GM19328 (cell line): ENCODE data around the gene NTRK1.

Experiments used
- ATAC-seq: cut with Tn5 transposase; IDR thresholded peaks from one replicate; pipeline ENCODE4 v1.9.1; 2021; ENCODE audit warnings: mild to moderate bottlenecking, moderate library complexity; ENCODE audit not compliant: unreplicated experiment

The NTRK1 gene

DNA sequence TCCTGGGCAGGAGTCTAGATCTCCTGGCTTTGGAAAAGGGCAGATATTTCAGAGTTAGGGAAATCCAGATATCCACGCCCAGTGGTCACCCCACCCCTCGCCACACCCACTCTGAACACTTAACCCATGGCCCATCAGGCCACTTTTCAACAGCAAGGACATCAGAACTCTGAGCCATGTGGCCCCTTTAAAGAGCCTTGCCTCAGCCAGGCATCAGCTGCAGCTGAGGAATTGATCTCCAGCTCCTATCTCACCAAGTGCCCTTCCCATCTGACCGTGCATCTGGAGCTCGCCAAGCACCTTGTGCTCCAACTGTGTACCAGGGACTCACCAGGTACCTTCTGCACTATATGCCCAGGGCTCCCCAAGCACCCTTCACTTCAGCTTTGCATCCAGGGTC, 23.8 kb upstream of the NTRK1 start:
- ATAC-seq = no peak

DNA sequence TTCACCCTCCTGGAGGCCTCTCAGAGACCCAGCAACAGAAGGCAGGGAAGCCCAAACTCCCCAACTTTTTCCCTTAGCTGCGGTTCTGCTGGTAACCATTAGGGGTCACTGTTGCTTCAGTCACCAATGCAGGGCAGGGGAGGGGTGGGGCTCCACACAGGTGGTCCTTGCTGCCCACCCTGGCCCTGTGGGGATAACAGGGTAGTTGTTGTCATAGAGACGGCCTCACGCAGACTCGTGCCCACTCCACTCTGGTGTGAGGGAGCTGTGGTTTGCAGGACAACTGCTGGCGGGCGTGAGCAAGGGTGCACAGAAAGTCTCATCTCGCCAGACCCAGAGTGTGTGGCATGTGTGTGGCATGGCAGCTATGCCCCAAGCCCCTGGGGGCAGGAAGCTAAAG, 21.7 kb upstream of the NTRK1 start:
- no peak for ATAC-seq

DNA sequence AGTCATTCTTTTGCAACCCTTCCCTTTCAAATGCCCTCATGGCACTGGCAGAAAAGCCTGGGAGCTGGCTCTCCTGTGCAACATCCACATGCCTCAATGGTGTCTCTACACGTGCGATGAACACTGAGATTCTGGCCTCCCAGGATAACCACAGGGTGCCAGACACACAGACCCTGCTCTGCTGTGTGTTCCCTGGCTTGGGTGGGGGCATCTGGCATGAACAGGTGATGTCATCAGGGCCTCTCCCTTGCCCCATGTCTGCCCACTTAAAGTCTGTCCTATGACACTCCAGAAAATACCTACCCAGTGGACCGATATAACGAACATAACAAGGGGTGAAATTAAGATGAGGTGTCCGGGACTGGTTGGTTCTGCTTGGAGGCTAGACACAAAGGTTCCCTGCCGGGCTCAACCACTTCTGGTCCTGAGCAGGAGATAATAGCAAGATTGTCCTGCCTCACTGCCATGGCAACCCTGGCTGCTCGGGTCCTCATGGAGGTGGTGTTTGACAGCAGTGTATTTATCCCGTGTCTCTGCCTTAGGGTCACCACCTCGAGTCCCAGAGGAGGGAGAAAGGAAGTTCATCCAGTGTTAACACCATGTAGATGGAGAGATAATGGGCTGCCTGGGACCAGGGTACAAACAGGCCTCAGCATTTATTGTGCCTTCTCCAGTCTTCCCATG, 21.1 kb upstream of the NTRK1 start:
- ATAC-seq = no peak

DNA sequence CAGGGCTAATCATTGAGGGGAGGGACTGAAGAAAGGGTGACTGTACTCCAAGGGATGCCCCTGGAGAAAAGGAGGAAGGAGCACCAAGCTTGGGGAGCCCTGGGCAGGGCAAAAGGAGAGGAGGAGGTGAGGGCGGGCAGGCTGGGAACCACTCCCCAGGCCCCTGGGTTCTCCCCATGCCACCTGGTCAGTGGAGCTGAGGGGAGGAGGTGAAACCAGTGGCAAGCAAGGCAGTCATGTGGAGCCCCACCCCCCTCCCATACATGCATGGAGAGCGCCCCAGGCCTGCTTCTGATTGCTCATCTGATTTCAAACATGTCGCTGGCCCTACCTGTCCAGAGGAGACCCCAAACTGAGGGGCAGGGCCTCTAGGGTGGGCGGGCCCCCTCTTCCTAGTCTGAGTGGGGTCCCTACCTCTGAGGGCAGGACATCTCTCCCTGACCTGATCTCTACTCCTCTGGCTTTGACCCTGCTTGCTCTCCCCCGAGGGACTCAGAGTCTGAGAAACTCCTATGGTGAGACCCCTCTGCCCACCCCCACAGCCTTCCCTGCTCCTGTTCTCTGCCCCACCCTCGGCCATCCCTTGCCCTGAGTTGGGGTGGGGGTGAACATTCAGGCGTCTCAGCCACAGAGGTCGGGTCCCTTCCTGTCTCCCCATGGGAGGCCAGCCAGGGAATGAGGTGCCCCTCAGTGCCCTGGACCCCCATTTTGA, 20.3 kb upstream of the NTRK1 start:
- no peak for ATAC-seq

DNA sequence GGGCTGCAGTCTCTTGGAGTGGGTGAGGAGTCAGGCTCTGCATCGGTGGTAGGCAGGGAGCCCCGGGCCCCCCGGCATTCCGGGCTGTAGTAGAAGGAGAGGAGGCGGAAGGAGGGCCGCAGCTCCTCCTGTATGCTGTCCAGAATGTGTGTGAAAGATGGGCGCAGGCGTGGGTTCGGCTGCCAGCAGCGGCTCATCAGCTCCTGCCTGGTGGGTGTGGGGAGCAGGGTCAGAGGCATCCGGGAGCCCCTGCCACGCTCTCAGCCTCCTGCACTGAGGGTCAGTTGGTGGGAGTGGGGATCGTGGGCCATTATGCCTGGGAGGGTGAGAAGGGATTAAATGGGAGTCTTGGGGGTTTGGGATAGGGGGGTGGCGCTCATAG, 19.8 kb upstream of the NTRK1 start:
- no peak for ATAC-seq

DNA sequence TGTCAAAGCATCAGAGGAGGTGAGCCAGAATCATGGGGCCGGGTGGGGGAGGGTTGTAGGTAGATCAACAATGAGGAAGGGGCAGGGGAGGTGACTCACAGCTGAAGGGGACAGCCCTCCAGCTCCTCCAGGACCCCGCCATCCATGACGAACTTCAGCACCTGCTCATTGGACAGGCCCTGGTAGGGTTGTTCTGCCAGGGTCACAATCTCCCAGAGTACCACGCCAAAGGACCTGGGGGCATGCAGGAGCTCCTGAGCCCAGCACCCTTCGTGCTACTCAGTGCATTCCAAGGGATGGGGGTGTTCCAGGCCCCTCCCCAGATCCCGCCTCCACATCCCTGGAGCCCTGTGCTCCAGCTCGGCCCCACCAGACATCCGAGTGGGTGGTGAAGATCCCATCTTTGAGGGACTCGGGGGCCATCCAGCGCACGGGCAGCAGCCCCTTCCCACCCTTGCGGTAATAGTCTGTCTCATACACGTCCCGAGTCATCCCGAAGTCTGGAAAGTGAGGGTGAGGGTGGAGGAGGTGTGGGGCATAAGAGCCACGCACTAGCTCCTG, 19.3 kb upstream of the NTRK1 start:
- ATAC-seq = no peak

DNA sequence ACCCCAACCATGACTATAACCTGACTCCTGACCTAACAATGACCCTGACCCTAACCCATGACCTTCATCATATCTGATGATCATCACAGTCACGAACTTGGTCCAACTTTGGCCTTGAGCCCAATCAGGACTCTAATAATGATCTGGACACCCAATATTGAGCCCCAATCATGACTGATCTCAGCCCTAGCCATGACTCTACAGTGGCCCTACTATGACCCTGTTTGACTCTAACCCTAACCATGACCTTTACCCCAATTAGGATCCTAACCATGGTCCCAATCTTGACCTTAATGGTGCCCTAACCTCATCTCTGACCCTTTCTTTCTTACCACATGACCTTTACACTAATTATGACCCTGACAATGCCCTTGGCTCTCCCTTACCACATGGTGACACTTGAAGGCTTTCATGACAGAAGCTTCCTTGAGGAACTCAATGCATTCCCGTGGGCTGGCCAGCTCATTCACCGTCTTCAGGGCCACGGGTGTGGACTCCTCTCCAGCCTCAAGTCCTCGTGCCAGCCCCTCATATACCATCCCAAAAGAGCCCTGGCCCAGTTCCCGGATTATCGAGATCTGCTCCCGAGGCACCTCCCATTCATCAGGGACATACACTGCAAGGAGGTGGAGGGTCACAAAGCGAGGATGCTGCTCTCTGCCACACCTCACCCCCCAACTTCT, 17.9 kb upstream of the NTRK1 start:
- ATAC-seq = no peak

DNA sequence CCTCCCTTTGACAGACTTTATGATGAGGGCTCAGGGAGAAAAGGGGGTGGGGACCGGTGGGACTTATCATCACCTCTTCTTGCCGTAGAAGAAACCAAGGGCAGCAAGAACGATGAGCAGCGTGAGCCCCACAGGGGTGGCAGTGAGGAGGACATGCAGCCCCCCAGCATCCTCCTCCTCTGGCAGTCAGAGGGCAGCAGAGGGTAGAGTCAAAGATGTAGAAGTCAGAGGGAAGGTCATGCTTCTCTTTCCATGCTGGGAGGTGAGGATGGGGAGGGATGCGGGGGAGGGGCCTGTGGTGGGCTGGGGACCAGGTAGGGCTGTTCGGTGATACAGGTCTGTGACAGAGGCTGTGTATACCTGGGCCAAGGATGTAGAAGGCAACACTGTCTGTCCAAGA, 16.6 kb upstream of the NTRK1 start:
- ATAC-seq = no peak

DNA sequence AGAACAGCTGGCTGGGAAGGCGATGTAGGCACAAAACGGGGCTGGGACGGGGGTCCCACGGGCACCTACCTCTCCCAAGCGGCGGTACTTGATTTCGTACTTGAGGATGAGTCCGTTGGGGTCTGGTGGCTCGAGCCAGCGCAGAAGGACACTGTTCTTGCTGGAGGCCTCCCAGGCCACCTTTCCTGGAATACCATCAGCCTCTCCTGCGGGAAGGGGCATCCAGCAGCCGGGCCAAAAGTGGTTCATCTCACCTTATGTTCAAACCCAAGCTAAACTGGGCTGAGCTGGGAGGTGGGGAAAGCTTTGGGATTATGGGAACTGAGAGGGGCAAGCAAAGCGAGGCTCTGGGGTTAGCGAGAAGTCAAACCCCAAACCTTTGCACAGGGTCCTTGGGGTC, 16.0 kb upstream of the NTRK1 start:
- no peak for ATAC-seq

DNA sequence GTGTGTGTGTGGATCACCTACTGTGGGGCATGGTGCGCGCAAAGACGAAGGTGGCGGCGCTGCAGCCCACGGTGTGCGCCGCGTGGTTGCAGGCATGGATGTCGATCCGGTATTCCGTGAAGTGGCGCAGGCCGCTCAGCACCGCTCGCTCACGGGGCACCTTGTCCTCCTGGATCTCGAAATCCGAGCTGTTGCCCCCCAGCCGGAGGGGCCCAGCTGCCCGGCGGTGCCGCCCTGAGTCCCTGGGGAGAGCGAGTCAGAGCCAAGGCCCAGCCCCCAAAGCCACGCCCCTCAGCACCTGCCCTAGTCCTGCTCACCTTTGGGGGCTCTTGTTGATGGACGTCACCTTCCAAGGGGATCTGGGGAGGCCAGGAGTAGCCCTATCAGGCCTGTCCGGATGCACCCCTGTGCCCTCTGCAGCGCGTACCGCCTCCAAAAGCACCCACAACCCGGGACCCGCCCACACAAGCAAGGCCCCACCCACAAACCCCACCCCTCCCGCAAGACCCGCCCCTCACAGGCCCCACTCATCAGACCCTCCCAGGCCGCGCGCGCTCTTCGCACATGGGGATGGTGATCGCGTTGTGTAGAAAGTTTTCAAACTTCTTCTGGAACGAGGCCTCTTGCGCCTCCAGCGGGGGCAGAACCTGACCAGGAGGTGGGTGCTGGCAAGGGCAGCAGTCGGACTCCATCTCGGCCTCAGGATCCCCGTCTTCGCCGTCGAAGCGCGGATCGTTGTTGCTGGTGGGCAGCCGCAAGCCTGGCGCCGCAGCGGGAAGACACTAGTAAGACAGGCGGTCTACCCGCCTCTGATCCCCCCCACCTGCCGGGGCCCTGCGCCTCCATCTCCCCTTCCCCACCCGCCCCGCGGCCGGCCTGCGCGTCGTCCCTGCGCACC, 15.4 kb upstream of the NTRK1 start:
- no peak for ATAC-seq

DNA sequence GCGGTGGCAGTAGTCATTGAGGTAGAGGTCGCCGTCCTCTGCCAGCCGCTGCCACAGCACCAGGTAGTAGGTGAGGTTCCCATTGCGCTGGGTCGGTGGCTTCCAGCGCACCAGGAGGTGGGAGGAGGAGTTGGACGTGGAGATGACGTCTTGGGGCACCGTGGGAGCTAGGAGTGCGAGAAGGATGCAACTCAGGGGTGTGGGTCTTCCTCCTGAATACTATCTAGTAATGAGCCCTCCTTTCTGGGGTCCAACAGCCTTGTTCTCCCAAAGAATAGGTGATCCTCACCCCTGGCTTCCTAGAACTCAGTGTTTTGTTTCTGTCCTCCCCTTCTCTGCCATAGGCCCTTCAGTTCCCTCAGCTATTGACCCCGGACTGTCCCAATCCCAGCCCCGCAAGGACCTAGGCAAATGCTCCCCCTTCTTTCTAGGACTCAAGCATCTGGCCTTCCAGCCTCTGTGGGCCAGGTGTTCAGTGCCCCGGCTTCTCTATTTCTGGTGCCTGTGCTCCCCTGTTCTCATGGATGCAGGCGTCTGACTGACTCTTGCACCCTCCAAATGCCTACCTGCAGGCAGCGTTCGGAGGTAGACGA, 14.6 kb upstream of the NTRK1 start:
- ATAC-seq = no peak

DNA sequence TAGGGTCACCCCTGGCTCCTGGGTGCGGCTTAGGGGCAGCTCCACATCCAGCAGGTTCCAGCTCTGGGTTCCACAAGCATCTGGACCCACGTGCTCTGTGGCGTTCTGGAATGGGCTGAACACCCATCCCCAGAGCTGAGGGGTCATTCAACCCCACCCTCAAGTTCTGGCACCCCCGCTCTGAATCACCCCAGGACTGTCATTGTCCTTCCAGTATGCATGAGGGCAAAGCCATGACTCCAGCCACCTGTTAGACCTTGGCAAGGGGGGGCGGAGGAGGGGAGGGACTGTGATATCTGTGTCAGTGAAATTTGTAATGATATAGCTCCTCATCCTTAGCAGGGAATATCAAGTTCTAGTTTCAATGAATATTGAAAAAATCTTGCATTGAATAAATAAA, 14.0 kb upstream of the NTRK1 start:
- no peak for ATAC-seq

DNA sequence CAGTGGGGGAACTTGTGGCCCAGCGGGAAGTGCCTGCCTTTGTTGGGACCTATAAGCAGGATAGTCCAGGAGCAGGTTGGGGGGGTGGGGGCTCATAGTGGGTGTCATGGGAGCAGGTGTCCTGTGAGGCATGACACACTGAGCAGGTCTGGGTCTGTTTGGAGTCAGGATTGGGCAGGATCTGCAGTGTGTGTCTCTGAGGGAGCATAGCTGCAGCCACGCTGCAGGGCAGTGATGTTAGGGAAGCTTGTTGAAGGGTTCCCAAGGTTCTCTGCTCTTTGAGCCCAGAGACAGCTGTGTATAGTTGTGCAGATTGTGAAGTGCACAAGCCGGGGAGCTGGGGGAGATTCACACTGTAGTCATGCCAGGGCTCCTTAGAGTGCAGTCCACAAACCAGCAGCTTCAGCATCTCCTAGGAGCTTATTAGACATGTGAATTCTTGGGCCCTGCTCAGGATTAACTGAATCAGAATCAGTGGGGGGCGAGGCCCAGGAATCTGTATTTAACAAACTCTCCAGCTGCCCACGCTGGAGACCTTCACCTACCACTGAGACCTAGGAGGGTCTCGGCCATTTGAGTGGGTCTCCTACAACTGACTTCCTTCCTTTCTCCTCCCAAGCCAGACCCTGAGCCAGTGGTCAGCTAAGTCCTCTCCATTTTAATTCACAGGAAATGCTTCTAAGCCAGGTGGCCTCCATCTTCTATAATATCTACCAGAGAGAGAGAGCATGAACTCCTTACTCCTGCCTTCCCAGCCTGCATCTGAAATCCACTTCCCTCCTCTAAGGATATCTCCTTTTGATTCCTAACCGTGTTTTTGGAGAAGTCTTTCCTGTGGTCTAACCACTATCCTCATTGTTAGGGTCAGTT, 12.8 kb upstream of the NTRK1 start:
- no peak for ATAC-seq

DNA sequence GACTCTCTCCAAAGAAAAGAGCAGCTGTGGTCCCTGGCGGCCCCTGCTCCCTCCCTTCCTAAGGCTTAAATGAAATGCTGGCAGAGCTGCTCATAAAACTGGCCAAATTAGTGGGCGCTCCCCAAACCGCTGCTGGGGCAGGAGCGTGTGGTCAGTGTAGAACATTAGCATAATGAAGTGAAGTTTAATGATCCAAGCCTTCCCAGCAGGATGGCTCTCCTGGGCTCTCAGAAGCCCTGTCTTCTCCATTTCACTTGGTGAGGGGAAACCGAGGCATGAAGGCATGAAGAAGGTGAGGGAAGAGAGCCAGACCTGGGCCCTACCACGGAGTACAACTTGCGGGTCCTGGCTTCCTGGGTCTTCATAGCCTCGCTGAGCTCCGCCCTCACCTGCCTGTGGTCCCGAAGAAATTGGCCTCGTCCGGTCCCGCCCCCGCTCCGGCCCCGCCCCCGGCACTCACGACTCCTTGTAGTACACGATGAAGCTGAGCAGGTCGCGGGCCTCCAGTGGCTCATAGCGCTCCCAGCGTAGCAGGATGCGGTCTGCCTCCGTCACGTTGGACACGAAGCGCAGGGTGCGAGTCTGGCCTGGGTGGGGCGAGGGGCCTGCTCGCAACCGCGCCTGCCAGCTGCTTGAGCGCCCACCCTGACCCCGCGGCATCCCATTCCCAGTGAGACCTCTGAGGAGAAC, 12.1 kb upstream of the NTRK1 start:
- ATAC-seq = no peak

DNA sequence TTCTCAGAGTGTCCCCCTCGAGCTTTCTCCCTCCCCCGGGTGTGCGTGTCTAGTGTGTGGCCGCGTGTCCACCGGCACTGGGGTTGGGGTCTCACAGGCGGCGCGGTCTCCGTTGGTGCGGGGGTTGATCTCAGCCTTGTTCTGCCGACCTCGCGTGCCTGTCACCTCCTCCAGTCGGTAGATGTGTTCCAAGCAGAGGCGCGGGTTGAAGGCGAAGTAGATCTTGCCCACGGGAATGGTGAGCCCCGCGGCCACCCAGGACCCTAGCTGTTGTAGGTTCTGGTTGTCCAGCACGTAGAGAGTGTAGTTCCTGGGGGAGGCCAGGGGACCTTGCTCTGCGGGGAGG, 11.5 kb upstream of the NTRK1 start:
- no peak for ATAC-seq

DNA sequence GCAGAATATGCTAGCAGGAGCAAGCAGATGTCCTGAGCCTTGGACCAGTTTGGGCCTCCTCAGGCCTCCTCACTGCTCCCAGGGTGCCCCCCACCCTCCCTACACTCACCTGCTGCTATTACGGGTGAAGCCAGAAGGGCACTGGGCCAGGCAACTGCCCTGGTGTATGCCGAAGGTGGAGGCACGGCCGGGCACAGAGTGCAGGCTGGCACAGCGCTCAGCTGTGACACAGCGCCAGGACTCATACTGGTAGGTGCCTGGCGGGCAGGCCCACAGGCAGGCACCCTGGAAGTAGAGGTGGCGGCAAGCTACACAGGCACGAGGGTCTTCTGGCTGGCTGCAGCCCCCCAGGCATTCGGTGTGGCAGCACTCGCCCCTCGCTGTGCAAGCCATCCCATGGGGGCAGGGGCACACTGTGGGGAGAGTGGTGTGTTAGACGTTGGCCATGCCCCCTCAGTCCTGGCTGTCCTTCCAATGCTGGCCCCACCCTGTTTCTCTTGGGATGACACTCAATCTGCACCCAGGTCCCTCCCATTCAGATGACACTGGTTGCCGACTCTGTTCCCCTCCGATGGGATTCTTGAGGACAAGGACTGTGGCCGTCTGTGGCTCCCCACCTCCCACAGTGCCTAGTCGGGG, 8.8 kb upstream of the NTRK1 start:
- ATAC-seq = no peak

DNA sequence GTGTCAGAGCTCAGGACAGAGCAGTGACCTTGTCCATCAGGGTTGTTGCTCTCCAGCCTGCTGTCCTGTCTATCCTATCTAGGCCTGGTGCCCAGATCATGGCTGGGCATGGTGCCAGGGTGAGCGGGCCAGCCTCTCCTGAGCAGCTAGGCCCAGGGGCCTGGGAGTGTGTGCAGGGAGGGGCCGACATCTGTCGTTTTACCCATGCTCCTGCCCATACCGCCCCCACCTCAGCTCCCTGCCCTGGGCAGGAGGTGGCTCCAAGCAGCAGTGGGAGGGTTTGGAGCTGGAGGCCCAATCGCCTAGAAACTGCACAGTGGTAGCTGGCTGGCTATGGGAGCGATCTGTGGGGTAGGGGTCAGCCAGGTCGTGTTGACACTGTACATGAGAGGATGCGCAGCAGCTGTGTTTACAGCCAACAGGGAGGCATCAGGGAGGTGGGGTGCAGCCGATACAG, 8.2 kb upstream of the NTRK1 start:
- no peak for ATAC-seq

DNA sequence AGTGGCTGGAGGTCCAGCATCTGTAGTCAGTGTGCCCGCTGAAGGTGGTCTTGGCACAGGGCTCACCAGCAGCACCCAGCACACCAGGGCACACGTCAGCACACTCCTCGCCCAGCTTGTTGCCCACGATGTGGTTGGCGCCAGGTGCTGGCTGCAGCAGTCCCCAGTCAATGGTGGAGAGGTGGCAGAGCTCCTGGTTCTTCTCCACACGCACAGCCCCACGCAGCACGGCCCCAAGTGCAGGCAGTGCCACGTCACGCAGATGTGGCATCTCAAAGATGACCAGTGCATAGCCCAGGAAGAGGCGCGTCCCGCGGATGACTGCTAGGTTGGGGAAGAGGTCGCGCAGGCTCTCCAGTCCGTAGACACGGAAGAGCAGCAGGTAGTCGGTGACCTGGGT, 6.9 kb upstream of the NTRK1 start:
- no peak for ATAC-seq

DNA sequence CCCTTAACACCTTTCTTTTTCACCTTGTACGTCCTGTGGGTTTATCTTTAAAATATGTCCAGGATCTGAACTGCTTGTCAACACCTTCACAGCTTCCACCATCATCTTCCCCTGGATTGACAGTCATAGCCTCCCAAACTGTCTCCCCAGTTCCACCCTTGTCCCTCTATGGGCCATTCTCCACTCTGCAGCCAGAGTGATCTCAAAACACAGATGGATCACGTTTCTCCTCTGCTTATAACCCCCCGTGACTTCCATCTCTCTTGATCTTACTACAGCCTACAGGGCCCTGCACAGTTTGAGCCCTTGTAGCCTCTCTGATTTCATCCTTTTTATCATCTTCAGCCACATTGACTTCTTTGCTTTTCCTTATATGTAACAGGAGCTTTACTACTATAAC, 6.0 kb upstream of the NTRK1 start:
- no peak for ATAC-seq
